GM19463 (cell line): ENCODE measurements around the gene UGT3A1.
"Not testable (repeated sequence)": the region's sequence is repeated elsewhere in the genome, so short reads cannot be mapped to it uniquely, and the experiment has no call there.

Experiments used
- ATAC-seq: cut with Tn5 transposase; IDR thresholded peaks from one replicate; pipeline ENCODE4 v1.9.1; 2021; ENCODE audit warnings: mild to moderate bottlenecking, moderate library complexity; ENCODE audit not compliant: unreplicated experiment

The UGT3A1 gene

GRCh38 chr5:35988529-35988928 is 2.7 kb downstream of the UGT3A1 start:
- no peak for ATAC-seq

- ATAC-seq, result no peak
Observed at GRCh38 chr5:35987776-35988175, 3.4 kb downstream of the UGT3A1 start.

GRCh38 chr5:35979715-35980114 is 11.5 kb downstream of the UGT3A1 start:
- ATAC-seq, result no peak

GRCh38 chr5:35976859-35977258 is 14.3 kb downstream of the UGT3A1 start:
- not testable (repeated sequence) for ATAC-seq

- no peak for ATAC-seq
Observed at GRCh38 chr5:35974570-35974969, 16.6 kb downstream of the UGT3A1 start.

GRCh38 chr5:35971878-35972210 is 19.3 kb downstream of the UGT3A1 start:
- ATAC-seq, result no peak

- ATAC-seq, result no peak
Observed at GRCh38 chr5:35971186-35971877, 19.9 kb downstream of the UGT3A1 start.

- no peak for ATAC-seq
Observed at GRCh38 chr5:35963381-35963843, 27.8 kb downstream of the UGT3A1 start.

GRCh38 chr5:35960328-35960727 is 30.9 kb downstream of the UGT3A1 start:
- ATAC-seq, result no peak

GRCh38 chr5:35956429-35956828 is 34.8 kb downstream of the UGT3A1 start:
- no peak for ATAC-seq

- no peak for ATAC-seq
Observed at GRCh38 chr5:35954175-35954574, 37.0 kb downstream of the UGT3A1 start.

GRCh38 chr5:35947085-35947484 is 44.1 kb downstream of the UGT3A1 start:
- no peak for ATAC-seq

- no peak for ATAC-seq
Observed at GRCh38 chr5:35939639-35940038, 51.6 kb downstream of the UGT3A1 start.

- no peak for ATAC-seq
Observed at GRCh38 chr5:35938568-35939227, 52.5 kb downstream of the UGT3A1 start, which contains the start of gene CAPSL. Gene CAPSL, minus strand, starts transcription at chr5:35938622. Its CDS starts 17,502 bp downstream, at chr5:35921120.

GRCh38 chr5:35926389-35927051 is 64.7 kb downstream of the UGT3A1 start:
- ATAC-seq, result peak; percentile 60

GRCh38 chr5:35924950-35925722 is 66.1 kb downstream of the UGT3A1 start:
- peak; percentile 89 for ATAC-seq

- no peak for ATAC-seq
Observed at GRCh38 chr5:35924122-35924949, 66.9 kb downstream of the UGT3A1 start.

GRCh38 chr5:35922468-35922867 is 68.7 kb downstream of the UGT3A1 start:
- no peak for ATAC-seq

- ATAC-seq, result no peak
Observed at GRCh38 chr5:35921930-35922329, 69.3 kb downstream of the UGT3A1 start.

GRCh38 chr5:35920890-35921289 is 70.3 kb downstream of the UGT3A1 start:
- ATAC-seq, result no peak
